ENCODE data around the gene CAPZB.
A peak's percentile ranks its signal among the peaks of the same experiment; 100 is the strongest.

Gene CAPZB

GRCh38 chr1:19478322-19478721, 7.0 kb downstream of the CAPZB start:
- Histone ChIP-seq H3K27ac (replicated peaks) (peak overlapping the region; percentile 78), H3K4me3 (replicated peaks; ENCODE audit: insufficient read depth, low read length) (no peak overlapping the region), H3K27me3 (ENCODE audit: insufficient read depth, poor library complexity, severe bottlenecking) (no peaks in the 10 kb centered on the region)
- TF ChIP-seq, protein P1, sequence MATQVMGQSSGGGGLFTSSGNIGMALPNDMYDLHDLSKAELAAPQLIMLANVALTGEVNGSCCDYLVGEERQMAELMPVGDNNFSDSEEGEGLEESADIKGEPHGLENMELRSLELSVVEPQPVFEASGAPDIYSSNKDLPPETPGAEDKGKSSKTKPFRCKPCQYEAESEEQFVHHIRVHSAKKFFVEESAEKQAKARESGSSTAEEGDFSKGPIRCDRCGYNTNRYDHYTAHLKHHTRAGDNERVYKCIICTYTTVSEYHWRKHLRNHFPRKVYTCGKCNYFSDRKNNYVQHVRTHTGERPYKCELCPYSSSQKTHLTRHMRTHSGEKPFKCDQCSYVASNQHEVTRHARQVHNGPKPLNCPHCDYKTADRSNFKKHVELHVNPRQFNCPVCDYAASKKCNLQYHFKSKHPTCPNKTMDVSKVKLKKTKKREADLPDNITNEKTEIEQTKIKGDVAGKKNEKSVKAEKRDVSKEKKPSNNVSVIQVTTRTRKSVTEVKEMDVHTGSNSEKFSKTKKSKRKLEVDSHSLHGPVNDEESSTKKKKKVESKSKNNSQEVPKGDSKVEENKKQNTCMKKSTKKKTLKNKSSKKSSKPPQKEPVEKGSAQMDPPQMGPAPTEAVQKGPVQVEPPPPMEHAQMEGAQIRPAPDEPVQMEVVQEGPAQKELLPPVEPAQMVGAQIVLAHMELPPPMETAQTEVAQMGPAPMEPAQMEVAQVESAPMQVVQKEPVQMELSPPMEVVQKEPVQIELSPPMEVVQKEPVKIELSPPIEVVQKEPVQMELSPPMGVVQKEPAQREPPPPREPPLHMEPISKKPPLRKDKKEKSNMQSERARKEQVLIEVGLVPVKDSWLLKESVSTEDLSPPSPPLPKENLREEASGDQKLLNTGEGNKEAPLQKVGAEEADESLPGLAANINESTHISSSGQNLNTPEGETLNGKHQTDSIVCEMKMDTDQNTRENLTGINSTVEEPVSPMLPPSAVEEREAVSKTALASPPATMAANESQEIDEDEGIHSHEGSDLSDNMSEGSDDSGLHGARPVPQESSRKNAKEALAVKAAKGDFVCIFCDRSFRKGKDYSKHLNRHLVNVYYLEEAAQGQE (IDR thresholded peaks at IDR 0.05; ENCODE audit: insufficient replicate concordance, low read depth): no peak
- TF ChIP-seq SPI1 (IDR thresholded peaks at IDR 0.05; ENCODE audit: borderline replicate concordance, low read depth): peak; percentile 45; the same call in 1 of the 2 replicates
- DNase-seq (ENCODE audit: low read depth in 1 of 2, low spot score in 1 of 2): peak in 1 of 2 experiments; percentile 62

GRCh38 chr1:19477284-19478249, 7.8 kb downstream of the CAPZB start:
- peak overlapping the region; percentile 78 for H3K27ac ChIP-seq (replicated peaks)
- DNase-seq (ENCODE audit: low read depth in 1 of 2, low spot score in 1 of 2): peak in 1 of 2 experiments; percentile 87
- TF ChIP-seq POLR2AphosphoS5 (IDR thresholded peaks at IDR 0.05; ENCODE audit: low read depth): no peak
- 0 out of 2 replicates have a peak, but pooled peaks have one; percentile 12 for TF ChIP-seq GABPA (IDR thresholded peaks at IDR 0.05; ENCODE audit: low read depth)
- TF ChIP-seq, protein P1 (IDR thresholded peaks at IDR 0.05; ENCODE audit: insufficient replicate concordance, low read depth): no peak
- peak; percentile 75; the same call in 1 of the 2 replicates for TF ChIP-seq SPI1 (IDR thresholded peaks at IDR 0.05; ENCODE audit: borderline replicate concordance, low read depth)
- TF ChIP-seq CTCF (IDR thresholded peaks at IDR 0.05; ENCODE audit: insufficient read depth, low read length): no peak
- no peaks in the 10 kb centered on the region for H3K27me3 ChIP-seq (ENCODE audit: insufficient read depth, poor library complexity, severe bottlenecking)
- H3K4me3 ChIP-seq (replicated peaks; ENCODE audit: insufficient read depth, low read length): no peak overlapping the region

DNA sequence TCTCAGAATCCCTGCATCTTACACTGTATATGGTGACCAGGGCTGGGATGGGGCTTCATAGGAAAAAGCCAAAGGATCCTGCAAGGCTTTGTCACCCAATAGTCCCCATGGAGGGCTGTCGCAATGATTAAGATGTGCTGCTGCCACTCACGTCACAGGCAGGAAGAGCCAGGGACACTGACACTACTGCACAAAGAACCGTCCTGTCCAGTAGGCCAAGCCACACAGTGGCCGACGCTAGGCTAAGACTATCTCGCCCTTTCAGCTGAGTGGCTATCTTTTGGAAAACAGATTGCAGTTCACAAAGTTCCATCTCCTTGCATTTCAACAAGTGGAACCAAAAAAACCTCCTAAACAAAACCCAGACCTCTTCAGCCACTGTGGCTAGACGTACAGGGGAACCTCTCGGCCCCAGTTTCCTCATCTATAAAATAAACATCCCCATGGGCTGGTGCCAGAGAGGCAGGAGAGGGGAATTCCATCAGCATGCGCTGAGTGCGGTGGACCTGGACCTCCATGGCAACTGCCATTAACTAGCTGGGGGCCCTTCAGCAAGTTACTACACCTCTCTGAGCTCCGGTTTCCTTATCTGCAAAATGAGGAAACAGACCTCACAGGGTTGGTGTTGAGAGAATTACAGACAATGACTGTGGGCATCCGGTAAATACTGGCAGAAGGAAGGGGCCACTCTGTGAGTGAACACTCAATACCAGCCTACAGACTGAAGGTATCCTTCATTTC, 8.7 kb downstream of the CAPZB start:
- DNase-seq (ENCODE audit: low read depth in 1 of 2, low spot score in 1 of 2): peak in 1 of 2 experiments; percentile 82
- H3K27ac ChIP-seq (replicated peaks): peak overlapping the region; percentile 78

More for the DNA sequence above, 8.7 kb downstream of the CAPZB start:
- Histone ChIP-seq H3K4me3 (replicated peaks; ENCODE audit: insufficient read depth, low read length) (no peak overlapping the region), H3K27me3 (ENCODE audit: insufficient read depth, poor library complexity, severe bottlenecking) (no peaks in the 10 kb centered on the region)
- TF ChIP-seq, protein P1 (IDR thresholded peaks at IDR 0.05; ENCODE audit: insufficient replicate concordance, low read depth): no peak
- no peak for TF ChIP-seq CTCF (IDR thresholded peaks at IDR 0.05; ENCODE audit: insufficient read depth, low read length)
- no peak for TF ChIP-seq GABPA (IDR thresholded peaks at IDR 0.05; ENCODE audit: low read depth)
- TF ChIP-seq POLR2AphosphoS5 (IDR thresholded peaks at IDR 0.05; ENCODE audit: low read depth): no peak; the same call in 1 of the 2 replicates
- TF ChIP-seq SPI1 (IDR thresholded peaks at IDR 0.05; ENCODE audit: borderline replicate concordance, low read depth): peak; percentile 23; the same call in 1 of the 2 replicates
